SK-N-SH treated with all-trans-retinoic acid at 6 μM for 48 hours (cell line): Measurements from ENCODE around the gene WDR31.

Source experiments
- ARNTL ChIP-seq: fragments of 450-650 bp; formaldehyde crosslinking; IDR thresholded peaks from 2 replicates; pipeline ENCODE4 v1.5.0; 2020; ENCODE audit warnings: low read depth, mild to moderate bottlenecking, moderate library complexity, borderline replicate concordance
- GLIS3 ChIP-seq: fragments of 250-450 bp; sonication (Bioruptor Pico); IDR thresholded peaks from 2 replicates; pipeline ENCODE4 v1.5.0; 2020; ENCODE audit warnings: mild to moderate bottlenecking, moderate library complexity
- RARB ChIP-seq: fragments of 250-450 bp; sonication (Bioruptor Pico); IDR thresholded peaks from 2 replicates; pipeline ENCODE4 v1.8.0; 2021; ENCODE audit warnings: mild to moderate bottlenecking, moderate library complexity
- SNAI2 ChIP-seq: fragments of 250-450 bp; sonication (Bioruptor Pico); IDR thresholded peaks from 2 replicates; pipeline ENCODE4 v1.5.0; 2020; ENCODE audit warnings: mild to moderate bottlenecking, moderate library complexity
- ZNF8 ChIP-seq: fragments of 450-650 bp; formaldehyde crosslinking; IDR thresholded peaks from 2 replicates; pipeline ENCODE4 v1.5.0; 2020; ENCODE audit warnings: mild to moderate bottlenecking, moderate library complexity

DNA sequence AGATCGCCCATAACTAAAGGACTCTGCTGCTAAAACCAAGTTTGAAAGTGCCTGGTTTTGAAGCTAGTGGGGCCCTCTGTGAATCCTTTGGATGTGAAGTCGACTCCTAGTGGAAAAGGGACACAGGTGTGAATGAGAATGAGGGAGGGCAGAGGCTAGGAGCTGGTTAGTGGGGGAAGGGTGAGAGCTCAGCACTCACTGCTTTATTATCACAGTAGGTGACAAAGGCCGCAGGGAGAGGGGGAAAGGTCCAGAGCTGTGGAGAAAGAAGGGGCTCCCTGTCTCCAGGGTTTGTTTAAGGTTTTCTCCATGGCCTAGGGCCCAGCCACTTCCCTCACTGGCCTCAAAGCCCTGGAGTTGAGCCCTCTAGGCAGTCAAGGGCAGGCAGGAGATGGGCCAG lies 33.2 kb upstream of the WDR31 start:
- TF ChIP-seq ARNTL (no peak), SNAI2 (CRISPR knock-in tag) (no peak), RARB (CRISPR knock-in tag) (no peak), ZNF8 (CRISPR knock-in tag) (no peak), GLIS3 (no peak)
